GM19099 (cell line): Measurements from ENCODE around the gene GJA3.

Experiments
- POLR2A ChIP-seq: IDR thresholded peaks from 3 replicates; pipeline ENCODE4 v1.6.1; 2011; ENCODE audit warnings: low read depth; ENCODE audit not compliant: insufficient read length; ENCODE audit errors: extremely low read depth

GJA3 gene

GRCh38 chr13:20102525-20103180, 58.2 kb downstream of the GJA3 start:
- TF ChIP-seq POLR2A = no peak

- TF ChIP-seq POLR2A = no peak
These were observed 59.2 kb downstream of the GJA3 start for GRCh38 chr13:20101467-20102316.

- TF ChIP-seq POLR2A = no peak
These were observed 61.5 kb downstream of the GJA3 start for GRCh38 chr13:20099319-20099718.

- TF ChIP-seq POLR2A = no peak
These were observed 66.9 kb downstream of the GJA3 start for GRCh38 chr13:20093951-20094350.

GRCh38 chr13:20090349-20090748, 70.5 kb downstream of the GJA3 start:
- TF ChIP-seq POLR2A = no peak
